Cardiac fibroblast (primary cell): ENCODE data around the gene IGHMBP2.
A peak's percentile ranks its signal among the peaks of the same experiment; 100 is the strongest.

ENCODE experiments used
- DNase-seq, 2 donors: peaks; one replicate each; pipeline versions ENCODE4 v3.0.0 to v3.0.0-alpha.2; 2010; ENCODE audit warnings: low read depth in 2 of 2
- H3K4me3 ChIP-seq, 2 donors: replicated peaks in 1 of 2; 1 replicate in 1 of 2; 2 replicates in 1 of 2; pipeline ENCODE4 v1.5.1; 2011; ENCODE audit warnings: low read depth in 2 of 2, low read length in 2 of 2, mild to moderate bottlenecking in 2 of 2, moderate library complexity in 1 of 2
- CTCF ChIP-seq: IDR thresholded peaks from one replicate; pipeline ENCODE4 v1.5.1; 2011; ENCODE audit warnings: low read depth, mild to moderate bottlenecking, low read length, inconsistent platforms

IGHMBP2 gene

GRCh38 chr11:68979931-68980775, 76.5 kb downstream of the IGHMBP2 start:
- H3K4me3 ChIP-seq = no peak overlapping the region
- DNase-seq = no peak
- no peak for TF ChIP-seq CTCF

- DNase-seq = no peak
- no peak within 1 kb of the TSS for H3K4me3 ChIP-seq
- TF ChIP-seq CTCF = no peak
Observed at GRCh38 chr11:68980776-68981065, 77.0 kb downstream of the IGHMBP2 start, which contains the start of gene MRGPRD. Gene MRGPRD (minus strand): TSS chr11:68980986. CDS start chr11:68980986, 0 bp downstream.

- TF ChIP-seq CTCF = no peak
- DNase-seq = no peak
- H3K4me3 ChIP-seq = no peak overlapping the region
Observed at GRCh38 chr11:68982134-68982533, 78.4 kb downstream of the IGHMBP2 start.

GRCh38 chr11:68983801-68984200, 80.1 kb downstream of the IGHMBP2 start:
- no peak for TF ChIP-seq CTCF
- no peak overlapping the region for H3K4me3 ChIP-seq
- no peak for DNase-seq

- peak in 1 of 2 donors; percentile 35 for DNase-seq
- H3K4me3 ChIP-seq = no peak overlapping the region
- no peak for TF ChIP-seq CTCF
Observed at GRCh38 chr11:68987211-68987610, 83.5 kb downstream of the IGHMBP2 start.

- no peak overlapping the region for H3K4me3 ChIP-seq
- no peak for TF ChIP-seq CTCF
- no peak for DNase-seq
Observed at GRCh38 chr11:68988491-68988890, 84.8 kb downstream of the IGHMBP2 start.
